Measurements from ENCODE around the gene RABEP2. TPM values are rescaled to one million over a fixed set of nuclear protein-coding genes. Genes with fewer than 3 reads are reported as not detected.

Gene RABEP2
- total and polyA plus RNA-seq, 9 of the 15 experiments (the other 6 are each of a cell fraction or from before 2014, with no cell fraction given): 0.15 to 13.4 (median 3.5) TPM

GRCh38 chr16:28873543-28874201 is 51.4 kb downstream of the RABEP2 start (continued):
- no peak for TF ChIP-seq KAT7 (CRISPR knock-in tag; IDR thresholded peaks at IDR 0.05; ENCODE audit: borderline replicate concordance)
- TF ChIP-seq MIER1 (IDR thresholded peaks at IDR 0.05; ENCODE audit: low read depth): no peak
- TF ChIP-seq, protein P1, sequence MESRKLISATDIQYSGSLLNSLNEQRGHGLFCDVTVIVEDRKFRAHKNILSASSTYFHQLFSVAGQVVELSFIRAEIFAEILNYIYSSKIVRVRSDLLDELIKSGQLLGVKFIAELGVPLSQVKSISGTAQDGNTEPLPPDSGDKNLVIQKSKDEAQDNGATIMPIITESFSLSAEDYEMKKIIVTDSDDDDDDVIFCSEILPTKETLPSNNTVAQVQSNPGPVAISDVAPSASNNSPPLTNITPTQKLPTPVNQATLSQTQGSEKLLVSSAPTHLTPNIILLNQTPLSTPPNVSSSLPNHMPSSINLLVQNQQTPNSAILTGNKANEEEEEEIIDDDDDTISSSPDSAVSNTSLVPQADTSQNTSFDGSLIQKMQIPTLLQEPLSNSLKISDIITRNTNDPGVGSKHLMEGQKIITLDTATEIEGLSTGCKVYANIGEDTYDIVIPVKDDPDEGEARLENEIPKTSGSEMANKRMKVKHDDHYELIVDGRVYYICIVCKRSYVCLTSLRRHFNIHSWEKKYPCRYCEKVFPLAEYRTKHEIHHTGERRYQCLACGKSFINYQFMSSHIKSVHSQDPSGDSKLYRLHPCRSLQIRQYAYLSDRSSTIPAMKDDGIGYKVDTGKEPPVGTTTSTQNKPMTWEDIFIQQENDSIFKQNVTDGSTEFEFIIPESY (CRISPR knock-in tag; IDR thresholded peaks at IDR 0.05): peak; percentile 99
- TF ChIP-seq ZNF561 (CRISPR knock-in tag; conservative IDR thresholded peaks at IDR 0.05): no peak
- TF ChIP-seq, protein P2, sequence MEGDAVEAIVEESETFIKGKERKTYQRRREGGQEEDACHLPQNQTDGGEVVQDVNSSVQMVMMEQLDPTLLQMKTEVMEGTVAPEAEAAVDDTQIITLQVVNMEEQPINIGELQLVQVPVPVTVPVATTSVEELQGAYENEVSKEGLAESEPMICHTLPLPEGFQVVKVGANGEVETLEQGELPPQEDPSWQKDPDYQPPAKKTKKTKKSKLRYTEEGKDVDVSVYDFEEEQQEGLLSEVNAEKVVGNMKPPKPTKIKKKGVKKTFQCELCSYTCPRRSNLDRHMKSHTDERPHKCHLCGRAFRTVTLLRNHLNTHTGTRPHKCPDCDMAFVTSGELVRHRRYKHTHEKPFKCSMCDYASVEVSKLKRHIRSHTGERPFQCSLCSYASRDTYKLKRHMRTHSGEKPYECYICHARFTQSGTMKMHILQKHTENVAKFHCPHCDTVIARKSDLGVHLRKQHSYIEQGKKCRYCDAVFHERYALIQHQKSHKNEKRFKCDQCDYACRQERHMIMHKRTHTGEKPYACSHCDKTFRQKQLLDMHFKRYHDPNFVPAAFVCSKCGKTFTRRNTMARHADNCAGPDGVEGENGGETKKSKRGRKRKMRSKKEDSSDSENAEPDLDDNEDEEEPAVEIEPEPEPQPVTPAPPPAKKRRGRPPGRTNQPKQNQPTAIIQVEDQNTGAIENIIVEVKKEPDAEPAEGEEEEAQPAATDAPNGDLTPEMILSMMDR (IDR thresholded peaks at IDR 0.05 in 2 of 3, conservative IDR thresholded peaks at IDR 0.05 in 1 of 3; ENCODE audit: insufficient read depth in 2 of 3, low read depth in 1 of 3, low read length in 3 of 3): peak; percentile 84 to 87 (median 86)
- no peak for TF ChIP-seq STAT6 (CRISPR knock-in tag; IDR thresholded peaks at IDR 0.05)
- TF ChIP-seq, protein P3, sequence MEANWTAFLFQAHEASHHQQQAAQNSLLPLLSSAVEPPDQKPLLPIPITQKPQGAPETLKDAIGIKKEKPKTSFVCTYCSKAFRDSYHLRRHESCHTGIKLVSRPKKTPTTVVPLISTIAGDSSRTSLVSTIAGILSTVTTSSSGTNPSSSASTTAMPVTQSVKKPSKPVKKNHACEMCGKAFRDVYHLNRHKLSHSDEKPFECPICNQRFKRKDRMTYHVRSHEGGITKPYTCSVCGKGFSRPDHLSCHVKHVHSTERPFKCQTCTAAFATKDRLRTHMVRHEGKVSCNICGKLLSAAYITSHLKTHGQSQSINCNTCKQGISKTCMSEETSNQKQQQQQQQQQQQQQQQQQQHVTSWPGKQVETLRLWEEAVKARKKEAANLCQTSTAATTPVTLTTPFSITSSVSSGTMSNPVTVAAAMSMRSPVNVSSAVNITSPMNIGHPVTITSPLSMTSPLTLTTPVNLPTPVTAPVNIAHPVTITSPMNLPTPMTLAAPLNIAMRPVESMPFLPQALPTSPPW (CRISPR knock-in tag; IDR thresholded peaks at IDR 0.05): peak; percentile 51; the same call in 1 of the 2 replicates
- TF ChIP-seq, protein P4, sequence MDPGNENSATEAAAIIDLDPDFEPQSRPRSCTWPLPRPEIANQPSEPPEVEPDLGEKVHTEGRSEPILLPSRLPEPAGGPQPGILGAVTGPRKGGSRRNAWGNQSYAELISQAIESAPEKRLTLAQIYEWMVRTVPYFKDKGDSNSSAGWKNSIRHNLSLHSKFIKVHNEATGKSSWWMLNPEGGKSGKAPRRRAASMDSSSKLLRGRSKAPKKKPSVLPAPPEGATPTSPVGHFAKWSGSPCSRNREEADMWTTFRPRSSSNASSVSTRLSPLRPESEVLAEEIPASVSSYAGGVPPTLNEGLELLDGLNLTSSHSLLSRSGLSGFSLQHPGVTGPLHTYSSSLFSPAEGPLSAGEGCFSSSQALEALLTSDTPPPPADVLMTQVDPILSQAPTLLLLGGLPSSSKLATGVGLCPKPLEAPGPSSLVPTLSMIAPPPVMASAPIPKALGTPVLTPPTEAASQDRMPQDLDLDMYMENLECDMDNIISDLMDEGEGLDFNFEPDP (CRISPR knock-in tag; IDR thresholded peaks at IDR 0.05): no peak
- no peak for TF ChIP-seq DACH1 (IDR thresholded peaks at IDR 0.05; ENCODE audit: partially characterized antibody)
- TF ChIP-seq XRCC5 (IDR thresholded peaks at IDR 0.05; ENCODE audit: low read depth, low read length): peak; percentile 77; the same call in 1 of the 2 replicates
- TF ChIP-seq KLF16 (IDR thresholded peaks at IDR 0.05): 0 out of 2 replicates have a peak, but pooled peaks have one; percentile 5
- no peak for TF ChIP-seq BRF1 (IDR thresholded peaks at IDR 0.05; ENCODE audit: borderline replicate concordance, extremely low read depth, insufficient read length)
- TF ChIP-seq RAD21 (CRISPR knock-in tag; conservative IDR thresholded peaks at IDR 0.05 in 1 of 2, IDR thresholded peaks at IDR 0.05 in 1 of 2): peak; percentile 42 to 59
- TF ChIP-seq LEF1 (IDR thresholded peaks at IDR 0.05): no peak
